Keratinocyte (primary cell): ENCODE results near the gene KRT34.

Experiments used
- CTCF ChIP-seq, 3 experiments: IDR thresholded peaks in 1 of 3; conservative IDR thresholded peaks in 1 of 3; optimal IDR thresholded peaks in 1 of 3; 2 replicates in 2 of 3; 3 replicates in 1 of 3; pipeline versions ENCODE3 to v1.5.1; 2011; ENCODE audit warnings: low read length in 3 of 3, mild to moderate bottlenecking in 3 of 3, moderate library complexity in 2 of 3, control low read depth in 1 of 3, inconsistent platforms in 1 of 3; ENCODE audit not compliant: insufficient read depth in 2 of 3; ENCODE audit errors: extremely low read depth in 1 of 3
- EZH2 ChIP-seq: IDR thresholded peaks from one replicate; pipeline ENCODE4 v1.6.1; 2012; ENCODE audit warnings: inconsistent platforms, mild to moderate bottlenecking, low read length, moderate library complexity

GRCh38 chr17:41393826-41394225 is 11.7 kb upstream of the KRT34 start:
- TF ChIP-seq CTCF (optimal IDR thresholded peaks at IDR 0.05 in 1 of 3, IDR thresholded peaks at IDR 0.05 in 1 of 3, conservative IDR thresholded peaks at IDR 0.05 in 1 of 3; ENCODE audit: extremely low read depth in 1 of 3, insufficient read depth in 2 of 3, low read length in 3 of 3) (no peak), EZH2 (no peak)
